Spleen (tissue), 7 donors: Measurements from ENCODE around the gene DKK2.

ENCODE experiments used
- CTCF ChIP-seq, 11 experiments: fragments of 200-600 bp in 7 of 11; fragments of 450-650 bp in 4 of 11; sonication (generic) in 4 of 11; IDR thresholded peaks in 8 of 11; conservative IDR thresholded peaks in 3 of 11; 1 replicate in 7 of 11; 2 replicates in 4 of 11; pipeline versions ENCODE4 v1.4.0 to v1.8.0; 2016 to 2021; ENCODE audit warnings: antibody characterized with exemption in 11 of 11, inconsistent platforms in 4 of 11, mild to moderate bottlenecking in 1 of 11
- POLR2A ChIP-seq, 3 donors: fragments of 450-650 bp; IDR thresholded peaks; one replicate each; pipeline ENCODE4 v1.5.1; 2017; ENCODE audit warnings: antibody characterized with exemption in 3 of 3, mild to moderate bottlenecking in 1 of 3
- donor health status: DM: no; HTN: no; CAD: no; lungs with moderate emphysema.
- donor health status: DM: no; HTN: no; CAD: no.
- donor health status: DM: no; HTN: no; CAD: no.

GRCh38 chr4:107068116-107068515 lies 32.0 kb upstream of the DKK2 start:
- TF ChIP-seq POLR2A (IDR thresholded peaks at IDR 0.05) = no peak
- no peak for TF ChIP-seq CTCF (IDR thresholded peaks at IDR 0.05 in 8 of 11, conservative IDR thresholded peaks at IDR 0.05 in 3 of 11)
